H1 (cell line): Measurements from ENCODE around the gene SSH2. TPM values are rescaled to one million over a fixed set of nuclear protein-coding genes. Genes with fewer than 3 reads are reported as not detected.

Experiments
- CTCF ChIA-PET: fragments of 300-600 bp; sonication (Branson Sonifier 250); formaldehyde crosslinking; loops from one replicate; lab custom pipeline; 2021; ENCODE audit not compliant: partially characterized antibody; lab: Charles Lee
- POLR2A ChIA-PET: fragments of 300-600 bp; sonication (Branson Sonifier 250); formaldehyde crosslinking; loops from one replicate; lab custom pipeline; 2021; ENCODE audit warnings: inconsistent platforms; ENCODE audit not compliant: partially characterized antibody; lab: Charles Lee
- DNase-seq, 2 experiments: peaks; one replicate each; pipeline versions ENCODE4 v3.0.0 to v3.0.0-alpha.2; 2010 to 2022; ENCODE audit warnings: low spot score in 2 of 2, low read depth in 1 of 2, mixed read lengths in 1 of 2
- FAIRE-seq: peaks from 2 replicates; lab custom pipeline; 2011; peaks lifted over from hg19 to GRCh38; lab: Jason Lieb, UNC
- H2AFZ ChIP-seq: 2 replicates; pipeline ENCODE4 v1.8.1; 2012; ENCODE audit warnings: low read length, inconsistent platforms
- H2AK5ac ChIP-seq: 2 replicates; pipeline ENCODE4 v1.6.1; 2013; ENCODE audit warnings: low read depth, low read length
- H2BK120ac ChIP-seq: replicated peaks from 2 replicates; pipeline ENCODE3; 2013; ENCODE audit warnings: low read depth, low read length, inconsistent platforms
- H2BK12ac ChIP-seq: 2 replicates; pipeline ENCODE4 v1.6.1; 2013; ENCODE audit warnings: low read depth, low read length
- H2BK15ac ChIP-seq: 2 replicates; pipeline ENCODE4 v1.6.1; 2013; ENCODE audit warnings: low read length
- H2BK20ac ChIP-seq: 2 replicates; pipeline ENCODE4 v1.6.1; 2013; ENCODE audit warnings: low read length
- H2BK5ac ChIP-seq: 2 replicates; pipeline ENCODE4 v1.6.1; 2013; ENCODE audit warnings: low read depth, low read length
- H3K14ac ChIP-seq: 2 replicates; pipeline ENCODE4 v1.6.1; 2013; ENCODE audit warnings: inconsistent platforms; ENCODE audit not compliant: insufficient read length
- H3K18ac ChIP-seq: 2 replicates; pipeline ENCODE4 v1.6.1; 2013; ENCODE audit warnings: low read length; ENCODE audit errors: extremely low read depth
- H3K23ac ChIP-seq: 2 replicates; pipeline ENCODE4 v1.6.1; 2013; ENCODE audit warnings: inconsistent platforms; ENCODE audit not compliant: insufficient read length
- H3K23me2 ChIP-seq: 2 replicates; pipeline ENCODE4 v1.6.1; 2013; ENCODE audit warnings: low read depth, low read length
- H3K27ac ChIP-seq: 2 replicates; pipeline ENCODE4 v1.6.1; 2011; ENCODE audit warnings: low read depth, low read length, inconsistent platforms
- H3K27me3 ChIP-seq, 4 experiments: replicated peaks in 1 of 4; 1 replicate in 1 of 4; 2 replicates in 3 of 4; pipeline versions ENCODE4 v1.6.1 to v1.8.1; 2011 to 2013; ENCODE audit warnings: low read length in 3 of 4, mild to moderate bottlenecking in 3 of 4, inconsistent platforms in 2 of 4, mixed read lengths in 2 of 4, moderate library complexity in 1 of 4; ENCODE audit not compliant: control insufficient read depth in 3 of 4, insufficient read depth in 3 of 4; ENCODE audit errors: extremely low read depth in 1 of 4
- H3K36me3 ChIP-seq, 4 experiments: 2 replicates each; pipeline versions ENCODE4 v1.6.1 to v1.8.1; 2011 to 2013; ENCODE audit warnings: mild to moderate bottlenecking in 4 of 4, low read length in 3 of 4, moderate library complexity in 2 of 4, control low read depth in 1 of 4, inconsistent platforms in 1 of 4; ENCODE audit not compliant: insufficient read depth in 4 of 4, control insufficient read depth in 2 of 4
- H3K4ac ChIP-seq: replicated peaks from 2 replicates; pipeline ENCODE3; 2013; ENCODE audit warnings: low read length, low read depth, mixed read lengths, inconsistent platforms; ENCODE audit not compliant: insufficient read length
- H3K4me1 ChIP-seq, 4 experiments: replicated peaks in 1 of 4; 1 replicate in 1 of 4; 2 replicates in 3 of 4; pipeline versions ENCODE4 v1.6.1 to v1.8.1; 2011 to 2013; ENCODE audit warnings: low read length in 3 of 4, inconsistent platforms in 2 of 4, mixed read lengths in 1 of 4; ENCODE audit not compliant: insufficient read depth in 4 of 4, control insufficient read depth in 3 of 4
- H3K4me2 ChIP-seq, 2 experiments: 2 replicates each; pipeline versions ENCODE4 v1.6.1 to v1.8.1; 2011 to 2013; ENCODE audit warnings: low read depth in 2 of 2, low read length in 2 of 2, control low read depth in 1 of 2, inconsistent platforms in 1 of 2, mild to moderate bottlenecking in 1 of 2; ENCODE audit not compliant: insufficient read depth in 1 of 2
- H3K4me3 ChIP-seq, 4 experiments: fragments of 200-600, 300-600 bp in 1 of 4; sonication (generic), shearing (Covaris generic), sonication (Bioruptor Twin) in 1 of 4; 2 replicates each; pipeline versions ENCODE4 v1.5.1 to v1.8.1; 2011 to 2016; ENCODE audit warnings: low read length in 4 of 4, low read depth in 3 of 4, control low read depth in 2 of 4, inconsistent platforms in 2 of 4, mild to moderate bottlenecking in 2 of 4, mixed read lengths in 1 of 4, moderate library complexity in 1 of 4; ENCODE audit not compliant: insufficient read depth in 2 of 4; ENCODE audit errors: extremely low read depth in 1 of 4
- H3K56ac ChIP-seq: replicated peaks from 2 replicates; pipeline ENCODE3; 2013; ENCODE audit warnings: low read depth, mild to moderate bottlenecking, mixed read lengths, low read length, inconsistent platforms; ENCODE audit not compliant: insufficient read length
- H3K79me1 ChIP-seq: 2 replicates; pipeline ENCODE4 v1.6.1; 2013; ENCODE audit warnings: low read depth, low read length, control low read depth
- H3K79me2 ChIP-seq, 2 experiments: 2 replicates each; pipeline versions ENCODE4 v1.6.1 to v1.8.1; 2012 to 2013; ENCODE audit warnings: low read length in 2 of 2, mild to moderate bottlenecking in 2 of 2, inconsistent platforms in 1 of 2; ENCODE audit not compliant: insufficient read depth in 2 of 2, control insufficient read depth in 1 of 2
- H3K9ac ChIP-seq, 4 experiments: replicated peaks in 1 of 4; 1 replicate in 1 of 4; 2 replicates in 3 of 4; pipeline versions ENCODE4 v1.6.1 to v1.8.1; 2011 to 2013; ENCODE audit warnings: low read depth in 3 of 4, low read length in 3 of 4, control low read depth in 2 of 4, mild to moderate bottlenecking in 2 of 4, moderate library complexity in 2 of 4, inconsistent platforms in 1 of 4; ENCODE audit errors: extremely low read depth in 1 of 4
- H3K9me3 ChIP-seq, 2 experiments: 2 replicates each; pipeline versions ENCODE4 v1.6.1 to v1.8.1; 2012 to 2013; ENCODE audit warnings: mild to moderate bottlenecking in 2 of 2, moderate library complexity in 2 of 2, control low read depth in 1 of 2, inconsistent platforms in 1 of 2, low read depth in 1 of 2, low read length in 1 of 2, mixed read lengths in 1 of 2; ENCODE audit not compliant: insufficient read depth in 2 of 2
- H4K20me1 ChIP-seq, 2 experiments: replicated peaks in 1 of 2; 2 replicates each; pipeline versions ENCODE3 to v1.8.1; 2011 to 2013; ENCODE audit warnings: inconsistent platforms in 2 of 2, low read length in 2 of 2, mild to moderate bottlenecking in 1 of 2; ENCODE audit not compliant: insufficient read depth in 2 of 2, control insufficient read depth in 1 of 2
- H4K5ac ChIP-seq: 2 replicates; pipeline ENCODE4 v1.6.1; 2013; ENCODE audit warnings: low read length, low read depth, mixed read lengths, inconsistent platforms; ENCODE audit not compliant: insufficient read length
- H4K8ac ChIP-seq: 2 replicates; pipeline ENCODE4 v1.8.0; 2013; ENCODE audit warnings: mild to moderate bottlenecking, moderate library complexity, low read length, inconsistent platforms; ENCODE audit not compliant: insufficient read depth; ENCODE audit errors: extremely low read depth
- H4K91ac ChIP-seq: replicated peaks from 2 replicates; pipeline ENCODE3; 2013; ENCODE audit warnings: low read length, mixed read lengths, inconsistent platforms; ENCODE audit not compliant: insufficient read length
- JUN ChIP-seq: IDR thresholded peaks from 2 replicates; pipeline ENCODE4 v1.6.1; 2011; ENCODE audit warnings: low read depth, mild to moderate bottlenecking, improper control_type of control experiment, low read length
- WGBS, 2 experiments: shearing (Covaris generic) in 1 of 2; methylation state at CpG; one replicate each; pipeline versions ENCODE4 v1.1.6 to v1.1.7; 2013 to 2015; ENCODE audit warnings: low lambda C conversion rate in 2 of 2, mixed read lengths in 2 of 2, inconsistent platforms in 1 of 2, low coverage in 1 of 2, missing lambda C conversion rate in 1 of 2; ENCODE audit not compliant: insufficient replicate concordance in 2 of 2, insufficient coverage in 1 of 2, insufficient read length in 1 of 2; ENCODE audit errors: extremely low coverage in 1 of 2, missing lambda C conversion rate in 1 of 2; 5-methylcytosine and 5-hydroxymethylcytosine counted together
- polyA plus RNA-seq, 7 experiments: library from polyadenylated mRNA; depleted of rRNA in 3 of 7; stranded (reverse) in 5 of 7; unstranded in 2 of 7; fragments of >200 nt in 5 of 7; fragments of 200-250 nt in 2 of 7; gene quantifications; 1 replicate in 5 of 7; 2 replicates in 1 of 7; 4 replicates in 1 of 7; pipeline versions ENCODE4 v1.2.1 to v1.2.3, GENCODE V29; 2011 to 2013; ENCODE audit warnings: missing spikeins in 2 of 7, mixed read lengths in 2 of 7
- total RNA-seq: library from RNA; stranded (reverse); fragmentation: NEBNext Ultra II Directional; extraction: Animal tissue kit (Norgen Biotek cat#: 25700); gene quantifications from 2 replicates; pipeline ENCODE4 v1.2.1, GENCODE V29; 2021

Gene SSH2
- total and polyA plus RNA-seq, 2 of the 8 experiments (the other 6 are each of a cell fraction or from before 2014, with no cell fraction given), result 5.2 to 15.9 TPM

DNA sequence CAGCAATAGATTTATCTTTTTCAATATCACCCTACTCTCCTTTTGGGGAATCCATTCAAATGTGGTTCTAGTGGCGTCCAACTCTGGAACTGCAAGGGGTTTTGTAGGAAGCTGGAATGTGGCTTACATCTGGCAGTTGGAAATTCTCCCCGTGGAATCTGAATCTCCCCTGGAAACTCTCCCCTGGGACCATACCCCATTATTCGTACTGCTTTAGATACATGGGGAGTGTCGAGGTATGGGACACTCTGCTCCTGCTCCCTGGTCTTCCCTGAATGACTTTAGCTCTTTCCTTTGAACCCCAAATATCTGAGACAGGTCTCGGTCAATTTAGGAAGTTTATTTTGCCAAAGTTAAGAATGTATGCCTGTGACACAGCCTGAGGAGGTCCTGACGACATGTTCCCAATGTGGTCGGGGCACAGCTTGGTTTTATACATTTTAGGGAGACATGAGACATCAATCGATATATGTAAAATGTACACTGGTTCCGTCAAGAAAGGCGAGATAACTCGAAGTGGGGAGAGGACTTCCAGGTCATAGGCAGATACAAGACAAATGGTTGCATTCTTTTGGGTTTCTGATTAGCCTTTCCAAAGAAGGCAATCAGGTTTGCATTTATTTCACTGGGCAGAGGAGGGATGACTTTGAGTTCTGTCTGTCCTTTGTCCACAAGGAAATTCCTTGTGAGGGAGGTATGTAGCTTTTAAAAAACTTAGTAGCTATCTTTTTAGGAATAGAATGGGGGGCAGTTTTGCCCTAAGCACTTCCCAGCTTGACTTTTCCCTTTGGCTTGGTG is 218.2 kb downstream of the SSH2 start:
- no peak overlapping the region for H4K8ac ChIP-seq
- no peaks in the 10 kb centered on the region for H3K9me3 ChIP-seq
- H3K79me1 ChIP-seq, result no peaks in the 10 kb centered on the region
- H3K9ac ChIP-seq, result no peak overlapping the region
- H3K79me2 ChIP-seq, result no peaks in the 10 kb centered on the region
- no peak overlapping the region for H4K91ac ChIP-seq
- no peak overlapping the region for H2BK5ac ChIP-seq
- no peak for TF ChIP-seq JUN
- TF ChIP-seq, all 59 proteins: peak for 0
- 0 out of 4 replicates have a peak overlapping the region, but pooled peaks of 1 of the 2 experiments have one; percentile 20 for H3K4me2 ChIP-seq
- no peak for DNase-seq
- no peak overlapping the region for H2BK20ac ChIP-seq
- no peak overlapping the region for H3K56ac ChIP-seq
- no peak overlapping the region for H3K23ac ChIP-seq
- H2BK12ac ChIP-seq, result peak overlapping the region; percentile 69; the same call in 1 of the 2 replicates
- no peak overlapping the region for H4K5ac ChIP-seq
- no peak overlapping the region for H3K4ac ChIP-seq
- no peak overlapping the region for H2BK15ac ChIP-seq
- H4K20me1 ChIP-seq, result no peaks in the 10 kb centered on the region
- POLR2A ChIA-PET, result interaction anchor here (0.9 to 1.4 kb wide), 3 partner anchors 11 to 89 kb away, joined by 3 to 8 read pairs (median 4); partner anchors contain the start of gene CORO6
- no peaks in the 10 kb centered on the region for H3K27me3 ChIP-seq
- H3K4me3 ChIP-seq, result no peak overlapping the region
- no peak overlapping the region for H2AK5ac ChIP-seq
- no peak overlapping the region for H3K18ac ChIP-seq
- 83% methylated on average over 11 of the region's 11 CpGs; no CpG with 5 or more reads in 1 of the 2 experiments for WGBS, 2 experiments
- FAIRE-seq, result no peak
- no peaks in the 10 kb centered on the region for H3K23me2 ChIP-seq
- CTCF ChIA-PET, result interaction anchor here (0.7 to 1.1 kb wide), 8 partner anchors 8 to 94 kb away, joined by 3 to 4 read pairs (median 3); no protein-coding TSS in a partner anchor
- no peak overlapping the region for H2AFZ ChIP-seq
- H2BK120ac ChIP-seq, result no peak overlapping the region
- H3K4me1 ChIP-seq, result peaks cover 0 to 12% (median 0%) of the 10 kb centered on the region in 4 experiments; a peak in 2 of 7 replicates
- H3K27ac ChIP-seq, result no peak overlapping the region
- H3K36me3 ChIP-seq, result no peaks in the 10 kb centered on the region
- no peak overlapping the region for H3K14ac ChIP-seq
